Spinal cord (tissue), 10 donors: ENCODE data around the gene SP7. TPM values are rescaled to one million over a fixed set of nuclear protein-coding genes. Genes with fewer than 3 reads are reported as not detected.
A peak's percentile ranks its signal among the peaks of the same experiment; 100 is the strongest.
"Not testable (repeated sequence)": the region's sequence is repeated elsewhere in the genome, so short reads cannot be mapped to it uniquely, and the experiment has no call there.

Experiments
- DNase-seq, 6 donors: peaks; one replicate each; pipeline versions ENCODE4 v3.0.0 to v3.0.0-alpha.2; 2013 to 2015; ENCODE audit warnings: low spot score in 6 of 6, low read depth in 4 of 6
- H3K27ac ChIP-seq: one replicate; pipeline ENCODE4 v1.5.1; 2013; ENCODE audit warnings: low read depth, low read length, control low read depth
- H3K27me3 ChIP-seq: one replicate; pipeline ENCODE4 v1.6.1; 2013; ENCODE audit warnings: low read length; ENCODE audit not compliant: control insufficient read depth, insufficient read depth
- H3K36me3 ChIP-seq: one replicate; pipeline ENCODE4 v1.6.1; 2013; ENCODE audit warnings: low read length; ENCODE audit not compliant: control insufficient read depth, insufficient read depth
- H3K4me1 ChIP-seq: one replicate; pipeline ENCODE4 v1.6.1; 2013; ENCODE audit warnings: low read length; ENCODE audit not compliant: control insufficient read depth, insufficient read depth
- H3K4me3 ChIP-seq: one replicate; pipeline ENCODE4 v1.5.1; 2013; ENCODE audit warnings: low read depth, low read length, control low read depth
- H3K9me3 ChIP-seq: one replicate; pipeline ENCODE4 v1.6.1; 2013; ENCODE audit warnings: low read length; ENCODE audit not compliant: control insufficient read depth, insufficient read depth
- WGBS: methylation state at CpG from one replicate; pipeline ENCODE4 v1.1.5; 2013; ENCODE audit warnings: missing lambda C conversion rate; ENCODE audit not compliant: insufficient coverage; 5-methylcytosine and 5-hydroxymethylcytosine counted together
- polyA plus RNA-seq, 2 donors: library from polyadenylated mRNA; unstranded; fragments of 120-200 nt; gene quantifications; one replicate each; pipeline ENCODE4 v1.2.1, GENCODE V29; 2013; ENCODE audit not compliant: insufficient read length in 2 of 2
- total RNA-seq, 2 donors: library from RNA; depleted of rRNA in 1 of 2; stranded (reverse); fragments of 120-200 nt in 1 of 2; fragments of >200 nt in 1 of 2; gene quantifications; one replicate each; pipeline versions ENCODE4 v1.2.3 to v1.2.4, GENCODE V29; 2013 to 2014
- donor health status: healthy.

SP7 gene
- total and polyA plus RNA-seq, 4 donors = 0.22 to 0.30 (median 0.25) TPM

DNA sequence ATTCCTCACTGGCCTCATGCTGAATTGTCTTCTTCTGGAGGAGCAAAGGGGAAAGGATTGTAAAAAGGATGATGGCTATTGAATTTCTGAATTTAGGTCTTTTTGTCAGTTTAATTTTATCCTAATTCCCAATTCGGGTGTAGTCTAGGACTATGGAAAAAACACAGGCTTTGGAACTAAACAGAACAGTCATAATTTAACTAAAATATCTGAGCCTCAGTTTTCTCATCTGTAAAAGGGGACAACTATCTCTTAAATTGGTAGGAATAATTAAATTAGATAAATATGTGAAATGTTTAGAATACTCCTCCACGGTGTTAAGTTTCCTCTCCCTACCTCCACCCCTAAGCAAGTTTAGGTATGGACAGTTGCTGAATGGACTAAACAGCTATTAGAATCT, 40.6 kb upstream of the SP7 start:
- no peaks in the 10 kb centered on the region for H3K9me3 ChIP-seq
- no peaks in the 10 kb centered on the region for H3K27me3 ChIP-seq
- peaks cover 1% of the 10 kb centered on the region for H3K36me3 ChIP-seq
- DNase-seq = no peak
- no CpG with 5 or more reads among the region's 2 CpGs for WGBS
- H3K4me1 ChIP-seq = peaks cover 16% of the 10 kb centered on the region
- H3K4me3 ChIP-seq = no peak overlapping the region
- H3K27ac ChIP-seq = no peak overlapping the region

DNA sequence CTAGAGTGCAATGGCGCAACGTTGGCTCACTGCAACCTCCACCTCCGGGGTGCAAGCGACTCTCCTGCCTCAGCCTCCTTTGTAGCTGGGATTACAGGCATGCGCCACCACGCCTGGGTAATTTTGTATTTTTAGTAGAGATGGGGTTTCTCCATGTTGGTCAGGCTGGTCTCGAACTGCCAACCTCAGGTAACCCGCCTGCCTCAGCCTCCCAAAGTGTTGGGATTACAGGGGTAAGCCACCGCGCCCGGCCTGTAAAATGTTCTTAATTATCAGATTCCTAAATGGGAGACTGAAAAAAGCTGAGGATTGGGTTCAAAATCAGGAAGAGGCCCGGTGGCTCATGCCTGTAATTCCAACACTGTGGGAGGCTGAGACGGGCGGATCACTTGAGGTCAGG, 38.1 kb upstream of the SP7 start:
- H3K9me3 ChIP-seq, H3K4me3 ChIP-seq, H3K27ac ChIP-seq, H3K36me3 ChIP-seq, DNase-seq, H3K27me3 ChIP-seq: not testable (repeated sequence)
- peaks cover 23% of the 10 kb centered on the region for H3K4me1 ChIP-seq
- 86% methylated on average over 12 of the region's 14 CpGs for WGBS

DNA sequence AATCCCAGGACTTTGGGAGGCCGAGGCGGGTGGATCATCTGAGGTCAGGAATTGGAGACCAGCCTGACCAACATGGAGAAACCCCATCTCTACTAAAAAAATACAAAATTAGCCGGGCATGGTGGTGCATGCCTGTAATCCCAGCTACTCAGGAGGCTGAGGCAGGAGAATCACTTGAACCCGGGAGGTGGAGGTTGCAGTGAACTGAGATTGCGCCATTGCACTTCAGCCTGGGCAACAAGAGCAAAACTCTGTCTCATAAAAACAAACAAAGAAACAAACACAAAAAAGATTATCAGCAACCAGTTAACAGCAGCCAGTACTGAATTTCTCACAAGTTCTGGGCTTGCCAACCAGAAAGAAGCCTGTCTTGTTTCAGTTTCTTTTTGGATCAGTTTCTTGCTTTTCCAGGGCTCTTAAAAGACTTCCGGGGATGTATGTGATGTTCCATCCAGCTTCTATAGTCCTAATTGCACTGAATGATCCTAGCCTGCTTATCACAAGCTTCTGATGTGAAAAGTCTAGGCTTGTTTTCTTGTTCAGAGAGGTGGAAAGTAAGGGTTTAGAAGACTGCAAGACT, 37.5 kb upstream of the SP7 start:
- Histone ChIP-seq H3K4me1 (peaks cover 20% of the 10 kb centered on the region), H3K27ac (peak overlapping the region; percentile 16)
- not testable (repeated sequence) for H3K4me3 ChIP-seq, DNase-seq, H3K36me3 ChIP-seq, H3K9me3 ChIP-seq, H3K27me3 ChIP-seq
- WGBS = 100% methylated on average over 1 of the region's 6 CpGs

DNA sequence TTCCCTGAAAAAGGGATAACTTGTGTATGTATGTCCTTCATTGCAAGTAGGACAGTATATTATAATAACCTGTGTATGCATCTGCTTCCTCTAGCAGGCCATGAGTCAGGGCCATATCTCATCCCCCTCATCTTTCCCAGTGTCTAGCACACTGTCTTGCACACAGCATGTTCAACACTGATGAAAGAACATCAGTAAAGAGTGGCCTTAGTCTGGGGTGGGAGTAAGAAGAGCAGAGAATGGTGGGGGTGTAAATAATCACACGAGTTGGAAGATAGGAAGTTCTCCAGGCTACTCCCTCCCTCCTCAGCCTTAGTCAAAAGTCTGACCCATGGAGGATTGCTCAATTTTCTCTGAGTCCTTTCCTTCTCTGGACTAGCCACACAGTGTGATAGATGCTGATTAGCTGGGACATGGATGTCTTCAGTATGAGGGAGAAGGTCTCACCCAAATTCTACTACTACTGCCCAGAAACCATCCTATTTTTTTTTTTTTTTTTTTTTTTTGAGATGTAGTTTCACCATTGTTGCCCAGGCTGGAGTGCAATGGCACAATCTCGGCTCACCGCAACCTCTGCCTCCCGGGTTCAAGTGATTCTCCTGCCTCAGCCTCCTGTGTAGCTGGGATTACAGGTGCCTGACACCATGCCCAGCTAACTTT, 29.2 kb upstream of the SP7 start:
- DNase-seq = no peak
- Histone ChIP-seq H3K9me3 (no peaks in the 10 kb centered on the region), H3K36me3 (no peaks in the 10 kb centered on the region), H3K27me3 (no peaks in the 10 kb centered on the region), H3K27ac (peak overlapping the region; percentile 69), H3K4me3 (no peak overlapping the region), H3K4me1 (peaks cover 10% of the 10 kb centered on the region)
- 90% methylated on average over 3 of the region's 4 CpGs for WGBS

DNA sequence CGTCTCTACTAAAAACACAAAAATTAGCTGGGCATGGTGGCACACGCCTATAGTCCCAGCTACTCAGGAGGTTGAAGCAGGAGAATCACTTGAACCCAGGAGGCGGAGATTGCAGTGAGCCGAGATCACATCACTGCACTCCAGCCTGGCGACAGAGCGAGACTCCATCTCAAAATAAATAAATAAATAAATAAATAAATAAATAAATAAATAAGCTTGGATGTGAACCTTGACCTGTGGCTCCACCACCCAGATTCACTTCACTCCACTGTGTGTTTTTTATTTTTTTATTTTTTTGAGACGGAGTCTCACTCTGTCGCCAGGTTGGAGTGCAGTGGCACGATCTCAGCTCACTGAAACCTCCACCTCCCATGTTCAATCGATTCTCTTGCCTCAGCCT, 25.5 kb upstream of the SP7 start:
- H3K4me3 ChIP-seq, DNase-seq, H3K4me1 ChIP-seq, H3K27me3 ChIP-seq, H3K27ac ChIP-seq, H3K9me3 ChIP-seq, H3K36me3 ChIP-seq: not testable (repeated sequence)
- 86% methylated on average over 1 of the region's 10 CpGs for WGBS

DNA sequence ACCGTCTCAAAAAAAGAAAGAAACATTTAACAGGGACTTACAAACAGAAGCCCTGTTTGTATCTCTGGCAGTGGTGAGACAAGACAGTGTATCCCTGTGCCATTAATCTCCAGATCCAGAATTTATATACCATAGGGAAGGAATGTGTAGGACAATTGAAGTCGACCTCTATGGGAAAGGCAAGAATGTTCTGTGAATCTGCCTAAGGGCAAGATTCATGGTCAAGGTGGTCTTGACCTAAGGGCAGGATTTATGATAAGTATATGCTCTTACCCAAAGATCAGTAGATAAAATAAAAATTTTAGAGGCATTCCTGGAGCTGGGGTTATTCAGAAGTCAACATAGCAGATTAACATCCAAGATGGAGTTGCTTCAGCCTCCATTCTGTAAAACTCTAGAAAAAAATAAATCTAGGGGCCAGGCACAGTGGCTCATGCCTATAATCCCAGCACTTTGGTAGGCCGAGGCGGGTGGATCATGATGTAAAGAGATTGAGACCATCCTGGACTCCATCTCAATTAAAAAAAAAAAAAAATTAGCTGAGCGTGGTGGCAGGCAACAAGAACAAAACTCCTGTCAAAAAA, 22.8 kb upstream of the SP7 start:
- no peaks in the 10 kb centered on the region for H3K36me3 ChIP-seq
- H3K4me3 ChIP-seq = no peak overlapping the region
- H3K27ac ChIP-seq = no peak overlapping the region
- no peak for DNase-seq
- no CpG with 5 or more reads among the region's 5 CpGs for WGBS
- no peaks in the 10 kb centered on the region for H3K4me1 ChIP-seq
- no peaks in the 10 kb centered on the region for H3K27me3 ChIP-seq
- no peaks in the 10 kb centered on the region for H3K9me3 ChIP-seq

DNA sequence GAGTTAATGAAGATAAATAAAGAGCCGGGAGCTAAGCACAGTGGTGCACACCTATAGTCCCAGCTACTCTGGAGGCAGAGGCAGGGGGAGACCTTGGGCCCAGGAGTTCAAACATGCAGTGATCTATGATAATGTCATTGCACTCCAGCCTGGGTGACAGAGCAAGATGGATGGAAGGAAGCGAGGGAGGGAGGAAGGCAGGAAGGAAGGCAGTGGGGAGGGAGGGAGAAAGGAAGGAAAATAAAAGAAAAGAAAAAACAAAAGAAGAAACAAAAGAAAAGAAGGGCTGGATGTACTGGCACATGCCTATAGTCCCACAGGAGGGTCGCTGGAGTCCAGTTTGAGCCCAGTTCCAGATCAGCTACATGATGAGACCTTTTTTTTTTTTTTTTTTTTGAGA, 19.0 kb upstream of the SP7 start:
- Histone ChIP-seq H3K9me3 (no peaks in the 10 kb centered on the region), H3K27me3 (no peaks in the 10 kb centered on the region), H3K27ac (no peak overlapping the region), H3K4me3 (no peak overlapping the region), H3K4me1 (no peaks in the 10 kb centered on the region), H3K36me3 (no peaks in the 10 kb centered on the region)
- DNase-seq = no peak
- WGBS = 42% methylated on average over 3 of the region's 3 CpGs

DNA sequence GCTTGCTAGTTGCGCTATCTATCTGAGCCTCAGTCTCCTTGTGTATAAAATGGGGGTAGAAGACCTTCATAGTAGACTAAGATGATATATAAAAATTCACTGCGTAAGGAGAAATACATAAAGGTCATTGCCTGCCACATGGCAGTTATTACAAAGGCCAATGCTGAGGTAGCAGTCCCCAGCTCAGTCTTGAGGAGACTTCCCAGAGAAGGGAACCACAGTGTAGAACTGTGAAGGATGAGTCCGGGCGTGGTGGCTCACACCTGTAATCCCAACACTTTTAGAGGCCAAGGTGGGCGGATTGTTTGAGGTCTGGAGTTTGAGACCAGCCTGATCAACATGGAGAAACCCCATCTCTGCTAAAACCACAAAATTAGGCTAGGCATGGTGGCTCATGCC, 17.1 kb upstream of the SP7 start:
- no peak for DNase-seq
- H3K4me1 ChIP-seq = no peaks in the 10 kb centered on the region
- no CpG with 5 or more reads among the region's 5 CpGs for WGBS
- H3K4me3 ChIP-seq = no peak overlapping the region
- no peak overlapping the region for H3K27ac ChIP-seq
- no peaks in the 10 kb centered on the region for H3K36me3 ChIP-seq
- no peaks in the 10 kb centered on the region for H3K9me3 ChIP-seq
- no peaks in the 10 kb centered on the region for H3K27me3 ChIP-seq

DNA sequence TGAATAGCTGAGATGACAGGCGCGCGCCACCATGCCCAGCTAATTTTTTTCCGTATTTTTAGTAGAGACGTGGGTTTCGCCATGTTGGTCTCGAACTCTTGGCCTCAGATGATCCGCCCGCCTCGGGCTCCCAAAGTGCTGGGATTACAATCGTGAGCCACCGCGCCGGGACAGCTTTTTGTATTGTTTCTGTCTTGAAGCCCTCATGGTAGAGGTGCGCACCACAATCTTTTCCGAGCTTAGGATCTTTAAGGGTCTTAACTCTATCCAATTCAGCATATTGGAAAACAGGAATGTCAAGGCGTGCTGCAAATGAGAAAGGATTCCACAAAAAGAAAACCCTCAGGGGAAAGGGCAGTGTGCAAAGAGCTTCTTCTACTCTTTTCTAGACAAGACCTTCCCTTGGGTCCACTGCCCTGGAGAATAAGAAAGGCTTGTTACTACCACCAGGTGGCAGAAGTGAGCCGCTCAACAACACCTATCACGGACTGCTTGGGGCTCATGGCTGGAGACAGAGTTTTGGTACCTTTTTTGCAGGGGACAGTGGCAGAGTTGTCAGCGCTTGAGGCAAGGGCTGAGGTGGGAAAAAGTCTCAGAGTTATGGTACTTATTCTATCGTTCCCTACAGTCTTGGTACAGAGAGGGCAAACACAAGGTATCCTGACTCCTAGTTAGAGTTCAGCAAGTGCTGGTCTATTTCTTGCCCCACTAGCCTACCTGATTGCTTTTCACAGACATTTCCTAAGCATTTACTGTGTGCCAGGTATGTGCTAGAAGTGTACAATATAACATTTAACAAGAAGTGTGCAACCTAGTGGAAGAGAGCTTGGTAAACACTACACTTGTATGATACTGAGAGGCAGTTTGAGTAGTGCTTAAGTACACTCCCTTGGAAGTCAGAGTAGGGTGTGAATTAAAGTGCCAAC, 16.4 kb upstream of the SP7 start:
- Histone ChIP-seq H3K4me1 (no peaks in the 10 kb centered on the region), H3K27me3 (no peaks in the 10 kb centered on the region), H3K36me3 (no peaks in the 10 kb centered on the region), H3K27ac (no peak overlapping the region), H3K4me3 (no peak overlapping the region), H3K9me3 (no peaks in the 10 kb centered on the region)
- peak; percentile 67 to 95 (median 80) for DNase-seq
- 75% methylated on average over 19 of the region's 21 CpGs for WGBS
